ENCODE measurements around the gene MISP3. TPM values are rescaled to one million over a fixed set of nuclear protein-coding genes. Genes with fewer than 3 reads are reported as not detected.
A peak's percentile ranks its signal among the peaks of the same experiment; 100 is the strongest.
"Not testable (repeated sequence)": the region's sequence is repeated elsewhere in the genome, so short reads cannot be mapped to it uniquely, and the experiment has no call there.

The MISP3 gene
- total RNA-seq (10 to 100 TPM in 1 of 7 donors, 1 to 10 TPM in 1, under 1 TPM in 5; 0.28 to 13.9 (median 0.53) TPM), polyA plus RNA-seq (1 to 10 TPM in 1 of 2 donors, under 1 TPM in 1; 0.80 to 1.3 TPM)
- long read RNA-seq, donor 1, result 0 reads
- long read RNA-seq, donor 2, partial matches to known transcripts, result 0 of 2 reads
- long read RNA-seq, donor 2, other reads (novel, unspliced or antisense), result 0 of 2 reads
- long read RNA-seq, donor 3, partial matches to known transcripts, result 0 of 1 reads
- long read RNA-seq, donor 3, other reads (novel, unspliced or antisense), result 0 of 1 reads

DNA sequence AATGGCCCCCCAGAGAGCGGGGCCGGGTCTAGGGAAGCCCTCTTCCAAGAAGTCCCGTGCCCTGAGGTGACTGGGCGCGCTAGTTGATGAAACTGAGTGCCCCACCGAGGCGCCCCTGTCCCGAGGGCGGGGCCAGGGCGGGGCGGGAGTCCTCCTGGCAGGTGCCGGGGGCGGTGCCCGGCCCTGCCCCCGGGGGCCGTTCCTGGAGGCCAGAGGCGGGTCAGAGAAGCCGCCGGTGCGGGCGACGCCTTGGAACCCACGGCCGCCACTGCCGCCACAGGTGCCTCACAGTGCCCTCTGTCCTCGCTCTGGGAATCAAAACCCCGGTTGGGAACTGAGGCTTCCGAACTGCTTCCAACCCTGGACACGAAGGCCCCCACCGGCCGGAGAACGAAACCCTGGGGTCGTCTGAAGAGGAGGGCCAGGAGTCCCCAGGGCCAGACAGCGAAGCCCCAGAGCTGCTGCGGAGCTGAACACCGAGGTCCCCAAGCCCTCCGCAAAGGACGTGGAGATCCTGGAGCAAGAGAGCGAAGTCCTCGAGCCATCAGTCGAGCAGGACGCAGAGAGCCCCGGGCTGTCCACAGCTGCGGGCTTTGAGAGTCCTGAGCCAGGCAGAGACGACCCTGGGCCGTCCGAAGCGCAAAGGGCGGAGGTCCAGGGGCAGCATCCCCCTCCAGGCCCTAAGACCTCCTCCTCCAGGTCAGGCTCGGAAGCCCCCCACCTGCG, at the start of gene MISP3:
Gene MISP3 (plus strand): TSS at position 252 of the 726 bp plus-strand sequence. CDS start 524 bp downstream, outside the sequence.
- peak in 1 of 5 donors; percentile 59 for DNase-seq
- Histone ChIP-seq H3K4me3 (peak within 1 kb of the TSS; percentile 58), H3K27me3 (no peaks in the 10 kb centered on the region), H3K4me1 (ENCODE audit: insufficient read depth) (peaks cover 7% of the 10 kb centered on the region), H3K9me3 (no peaks in the 10 kb centered on the region), H3K36me3 (no peaks in the 10 kb centered on the region), H3K27ac (peak within 1 kb of the TSS in 1 of 2 donors; percentile 44)
- WGBS, 3 donors, result 1 to 13% (median 2%) methylated on average over 3 to 51 of the region's 51 CpGs
- TF ChIP-seq EP300 (IDR thresholded peaks at IDR 0.05) (no peak), POLR2A (IDR thresholded peaks at IDR 0.05) (no peak)
- TF ChIP-seq, protein P1, sequence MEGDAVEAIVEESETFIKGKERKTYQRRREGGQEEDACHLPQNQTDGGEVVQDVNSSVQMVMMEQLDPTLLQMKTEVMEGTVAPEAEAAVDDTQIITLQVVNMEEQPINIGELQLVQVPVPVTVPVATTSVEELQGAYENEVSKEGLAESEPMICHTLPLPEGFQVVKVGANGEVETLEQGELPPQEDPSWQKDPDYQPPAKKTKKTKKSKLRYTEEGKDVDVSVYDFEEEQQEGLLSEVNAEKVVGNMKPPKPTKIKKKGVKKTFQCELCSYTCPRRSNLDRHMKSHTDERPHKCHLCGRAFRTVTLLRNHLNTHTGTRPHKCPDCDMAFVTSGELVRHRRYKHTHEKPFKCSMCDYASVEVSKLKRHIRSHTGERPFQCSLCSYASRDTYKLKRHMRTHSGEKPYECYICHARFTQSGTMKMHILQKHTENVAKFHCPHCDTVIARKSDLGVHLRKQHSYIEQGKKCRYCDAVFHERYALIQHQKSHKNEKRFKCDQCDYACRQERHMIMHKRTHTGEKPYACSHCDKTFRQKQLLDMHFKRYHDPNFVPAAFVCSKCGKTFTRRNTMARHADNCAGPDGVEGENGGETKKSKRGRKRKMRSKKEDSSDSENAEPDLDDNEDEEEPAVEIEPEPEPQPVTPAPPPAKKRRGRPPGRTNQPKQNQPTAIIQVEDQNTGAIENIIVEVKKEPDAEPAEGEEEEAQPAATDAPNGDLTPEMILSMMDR (IDR thresholded peaks at IDR 0.05), result no peak
- intact Hi-C loops (cut with DNase I), result loop anchor here (5.0 to 10.0 kb wide), 4 partner anchors 65 to 798 kb away; partner anchors contain the start of gene ASF1B (in 2 of the 4)

DNA sequence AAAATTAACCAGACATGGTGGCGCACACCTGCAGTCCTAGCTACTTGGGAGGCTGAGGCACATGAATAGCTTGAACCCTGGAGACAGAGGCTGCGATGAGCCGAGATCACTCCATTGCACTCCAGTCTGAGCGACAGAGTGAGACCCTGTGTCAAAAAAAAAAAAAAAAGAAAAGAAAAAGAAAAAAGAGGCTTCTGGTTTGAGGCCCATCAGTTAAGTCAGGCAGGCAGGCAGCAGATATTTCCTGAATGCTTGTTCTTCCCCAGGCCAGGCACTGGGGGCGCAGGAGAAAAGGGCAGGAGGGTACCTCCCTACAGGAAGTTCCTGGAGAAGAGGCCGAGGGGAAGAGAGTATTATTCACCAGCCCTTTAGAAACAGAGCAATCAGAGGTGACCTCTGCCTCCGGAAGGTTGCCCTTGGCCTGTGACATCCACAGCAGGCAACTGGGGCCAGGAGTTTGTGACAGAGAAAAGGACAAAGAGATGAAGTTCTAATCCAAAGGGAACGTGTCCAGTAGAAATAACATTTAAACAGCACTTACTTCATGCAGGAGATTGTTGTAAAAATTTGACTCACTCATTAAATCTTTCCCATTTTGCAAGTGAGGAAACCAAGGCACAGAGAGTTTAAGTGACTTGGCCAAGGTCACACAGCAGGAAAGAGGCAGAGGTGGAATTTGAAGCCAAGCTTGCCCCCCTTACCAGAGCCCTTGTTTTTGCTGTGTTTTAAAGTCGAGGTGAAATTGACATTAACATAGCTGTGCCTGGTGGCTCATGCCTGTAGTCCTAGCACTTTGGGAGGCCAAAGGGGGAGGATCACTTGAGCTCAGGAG, 49.0 kb upstream of the MISP3 start:
- H3K4me1 ChIP-seq (ENCODE audit: insufficient read depth), result no peaks in the 10 kb centered on the region
- H3K36me3 ChIP-seq, result no peaks in the 10 kb centered on the region
- H3K27me3 ChIP-seq, result no peaks in the 10 kb centered on the region
- WGBS, 3 donors, result 54 to 63% (median 56%) methylated on average over 9 of the region's 9 CpGs
- H3K4me3 ChIP-seq, result no peak overlapping the region
- no peak overlapping the region for H3K27ac ChIP-seq
- no peaks in the 10 kb centered on the region for H3K9me3 ChIP-seq
- TF ChIP-seq EP300 (IDR thresholded peaks at IDR 0.05), result no peak
- TF ChIP-seq POLR2A (IDR thresholded peaks at IDR 0.05), result no peak
- TF ChIP-seq, protein P1 (IDR thresholded peaks at IDR 0.05), result no peak
- DNase-seq, result no peak
- intact Hi-C loops (cut with DNase I), result no loop called here

DNA sequence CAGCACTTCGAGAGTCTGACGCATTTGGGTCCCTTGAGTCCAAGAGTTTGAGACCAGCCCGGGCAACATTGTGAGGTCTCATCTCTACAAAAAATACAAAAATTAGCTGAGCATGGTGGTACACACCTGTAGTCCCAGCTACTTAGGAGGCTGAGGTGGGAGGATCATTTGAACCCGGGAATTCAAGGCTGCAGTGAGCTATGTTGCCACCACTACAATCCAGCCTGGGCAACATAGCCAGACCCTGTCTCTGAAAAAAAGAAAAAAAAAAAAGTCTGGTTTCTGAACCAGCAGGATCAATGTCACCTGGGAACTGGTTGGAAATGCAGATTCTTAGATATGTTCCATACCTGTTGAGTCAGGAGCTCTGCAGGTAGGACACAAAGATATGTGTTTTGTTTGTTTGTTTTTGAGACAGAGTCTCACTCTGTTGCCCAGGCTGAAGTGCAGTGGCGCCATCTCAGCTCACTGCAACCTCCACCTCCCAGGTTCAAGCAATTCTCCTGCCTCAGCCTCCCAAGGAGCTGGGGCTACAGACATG, 45.9 kb upstream of the MISP3 start:
- intact Hi-C loops (cut with DNase I), result not testable (repeated sequence)
- 88 to 92% (median 92%) methylated on average over 5 of the region's 5 CpGs for WGBS, 3 donors

DNA sequence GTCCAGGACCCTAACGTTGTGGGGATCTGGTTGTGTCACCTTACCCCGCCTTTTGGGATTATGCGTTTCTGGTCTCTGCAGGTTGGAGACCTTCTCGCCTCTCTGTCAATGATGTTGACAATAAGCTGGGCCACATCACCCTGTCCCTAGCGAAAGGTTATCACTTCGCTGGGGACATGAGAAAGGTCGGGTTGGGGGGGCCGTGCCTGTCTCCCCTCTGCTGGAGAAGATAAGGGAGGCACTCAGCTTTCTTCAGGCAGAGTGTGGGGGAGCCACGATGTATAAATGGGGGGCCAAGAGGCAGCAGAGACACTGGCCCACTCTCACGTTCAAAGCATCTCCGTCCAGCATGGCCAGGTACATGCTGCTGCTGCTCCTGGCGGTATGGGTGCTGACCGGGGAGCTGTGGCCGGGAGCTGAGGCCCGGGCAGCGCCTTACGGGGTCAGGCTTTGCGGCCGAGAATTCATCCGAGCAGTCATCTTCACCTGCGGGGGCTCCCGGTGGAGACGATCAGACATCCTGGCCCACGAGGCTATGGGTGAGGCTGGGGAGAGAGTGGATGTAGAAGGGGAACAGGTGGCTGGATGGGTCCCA, 44.6 kb upstream of the MISP3 start, which contains the start of gene RLN3:
Gene RLN3 (plus strand): TSS at position 293 of the 595 bp plus-strand sequence. CDS start 57 bp downstream, at position 350.
- Histone ChIP-seq H3K4me1 (ENCODE audit: insufficient read depth) (no peaks in the 10 kb centered on the region), H3K4me3 (no peak within 1 kb of the TSS), H3K9me3 (no peaks in the 10 kb centered on the region), H3K36me3 (no peaks in the 10 kb centered on the region), H3K27me3 (no peaks in the 10 kb centered on the region), H3K27ac (no peak within 1 kb of the TSS)
- TF ChIP-seq POLR2A (IDR thresholded peaks at IDR 0.05), result no peak
- TF ChIP-seq EP300 (IDR thresholded peaks at IDR 0.05), result no peak
- TF ChIP-seq, protein P1 (IDR thresholded peaks at IDR 0.05), result no peak
- DNase-seq, result no peak
- WGBS, 3 donors, result 48 to 54% (median 51%) methylated on average over 24 of the region's 24 CpGs
- intact Hi-C loops (cut with DNase I), result no loop called here

More for the DNA sequence above, 45.9 kb upstream of the MISP3 start:
- not testable (repeated sequence) for DNase-seq; H3K27ac ChIP-seq; H3K4me3 ChIP-seq; H3K4me1 ChIP-seq (ENCODE audit: insufficient read depth); H3K9me3 ChIP-seq; H3K27me3 ChIP-seq; H3K36me3 ChIP-seq
